Muscle layer of duodenum (tissue), 2 donors: Measurements from ENCODE around the gene PITX1.

Experiments used
- H3K27ac ChIP-seq: one replicate; pipeline ENCODE4 v1.7.0; 2013; ENCODE audit warnings: mild to moderate bottlenecking, low read length
- H3K27me3 ChIP-seq: one replicate; pipeline ENCODE4 v1.7.0; 2013; ENCODE audit warnings: low read depth, mild to moderate bottlenecking, control low read depth, low read length
- H3K36me3 ChIP-seq, 2 donors: one replicate each; pipeline ENCODE4 v1.7.0; 2013; ENCODE audit warnings: low read length in 2 of 2, control low read depth in 1 of 2, mild to moderate bottlenecking in 1 of 2; ENCODE audit not compliant: insufficient read depth in 2 of 2, control insufficient read depth in 1 of 2
- H3K4me1 ChIP-seq, 2 donors: one replicate each; pipeline ENCODE4 v1.7.0; 2013; ENCODE audit warnings: low read length in 2 of 2, mild to moderate bottlenecking in 2 of 2, control low read depth in 1 of 2, moderate library complexity in 1 of 2; ENCODE audit not compliant: insufficient read depth in 2 of 2, control insufficient read depth in 1 of 2
- H3K4me3 ChIP-seq, 2 donors: one replicate each; pipeline ENCODE4 v1.7.0; 2013; ENCODE audit warnings: low read length in 2 of 2, low read depth in 1 of 2, mild to moderate bottlenecking in 1 of 2
- H3K9me3 ChIP-seq, 2 donors: one replicate each; pipeline ENCODE4 v1.7.0; 2013; ENCODE audit warnings: low read length in 2 of 2, control low read depth in 1 of 2, mild to moderate bottlenecking in 1 of 2; ENCODE audit not compliant: control insufficient read depth in 1 of 2
- donor health status: healthy.

Gene PITX1

GRCh38 chr5:135060021-135060420, 26.0 kb upstream of the PITX1 start:
- Histone ChIP-seq H3K9me3 (no peaks in the 10 kb centered on the region), H3K4me1 (no peaks in the 10 kb centered on the region), H3K4me3 (no peak overlapping the region), H3K36me3 (no peaks in the 10 kb centered on the region), H3K27ac (no peak overlapping the region), H3K27me3 (peaks cover 8% of the 10 kb centered on the region)

GRCh38 chr5:135059000-135059923, 25.2 kb upstream of the PITX1 start:
- H3K4me3 ChIP-seq, result no peak overlapping the region
- H3K27me3 ChIP-seq, result peaks cover 8% of the 10 kb centered on the region
- H3K36me3 ChIP-seq, result no peaks in the 10 kb centered on the region
- H3K4me1 ChIP-seq, result no peaks in the 10 kb centered on the region
- no peaks in the 10 kb centered on the region for H3K9me3 ChIP-seq
- H3K27ac ChIP-seq, result no peak overlapping the region

- Histone ChIP-seq H3K36me3 (no peaks in the 10 kb centered on the region), H3K4me1 (no peaks in the 10 kb centered on the region), H3K9me3 (no peaks in the 10 kb centered on the region), H3K4me3 (no peak overlapping the region), H3K27me3 (peaks cover 8% of the 10 kb centered on the region), H3K27ac (no peak overlapping the region)
These were observed 24.3 kb upstream of the PITX1 start for GRCh38 chr5:135058331-135058732.

- H3K4me3 ChIP-seq, result no peak overlapping the region
- no peak overlapping the region for H3K27ac ChIP-seq
- H3K27me3 ChIP-seq, result peaks cover 8% of the 10 kb centered on the region
- H3K4me1 ChIP-seq, result no peaks in the 10 kb centered on the region
- H3K9me3 ChIP-seq, result no peaks in the 10 kb centered on the region
- no peaks in the 10 kb centered on the region for H3K36me3 ChIP-seq
These were observed 23.2 kb upstream of the PITX1 start for GRCh38 chr5:135057233-135057632.

- Histone ChIP-seq H3K27me3 (peaks cover 8% of the 10 kb centered on the region), H3K9me3 (no peaks in the 10 kb centered on the region), H3K27ac (no peak overlapping the region), H3K4me1 (no peaks in the 10 kb centered on the region), H3K4me3 (no peak overlapping the region), H3K36me3 (no peaks in the 10 kb centered on the region)
These were observed 22.4 kb upstream of the PITX1 start for GRCh38 chr5:135056316-135057030.

- peaks cover 8% of the 10 kb centered on the region for H3K27me3 ChIP-seq
- H3K27ac ChIP-seq, result no peak overlapping the region
- peaks cover 0 to 1% of the 10 kb centered on the region in 2 donors for H3K4me1 ChIP-seq
- H3K9me3 ChIP-seq, result no peaks in the 10 kb centered on the region
- H3K4me3 ChIP-seq, result no peak overlapping the region
- H3K36me3 ChIP-seq, result no peaks in the 10 kb centered on the region
These were observed 21.4 kb upstream of the PITX1 start for GRCh38 chr5:135055396-135055795.

- Histone ChIP-seq H3K9me3 (no peaks in the 10 kb centered on the region), H3K27me3 (peaks cover 8% of the 10 kb centered on the region), H3K4me3 (no peak overlapping the region), H3K36me3 (no peaks in the 10 kb centered on the region), H3K4me1 (peaks cover 0 to 5% of the 10 kb centered on the region in 2 donors), H3K27ac (no peak overlapping the region)
These were observed 20.5 kb upstream of the PITX1 start for GRCh38 chr5:135054546-135054945.

- Histone ChIP-seq H3K27me3 (peaks cover 8% of the 10 kb centered on the region), H3K4me3 (no peak overlapping the region), H3K4me1 (peaks cover 0 to 5% of the 10 kb centered on the region in 2 donors), H3K9me3 (no peaks in the 10 kb centered on the region), H3K27ac (no peak overlapping the region), H3K36me3 (no peaks in the 10 kb centered on the region)
These were observed 20.0 kb upstream of the PITX1 start for GRCh38 chr5:135053989-135054388.

- H3K36me3 ChIP-seq, result no peaks in the 10 kb centered on the region
- no peak overlapping the region for H3K4me3 ChIP-seq
- no peaks in the 10 kb centered on the region for H3K9me3 ChIP-seq
- peaks cover 8% of the 10 kb centered on the region for H3K27me3 ChIP-seq
- no peak overlapping the region for H3K27ac ChIP-seq
- H3K4me1 ChIP-seq, result peaks cover 0 to 5% of the 10 kb centered on the region in 2 donors
These were observed 19.2 kb upstream of the PITX1 start for GRCh38 chr5:135053278-135053677.

GRCh38 chr5:135052511-135053145, 18.6 kb upstream of the PITX1 start:
- Histone ChIP-seq H3K4me1 (peaks cover 0 to 5% of the 10 kb centered on the region in 2 donors), H3K4me3 (no peak overlapping the region), H3K27ac (no peak overlapping the region), H3K9me3 (no peaks in the 10 kb centered on the region), H3K36me3 (no peaks in the 10 kb centered on the region), H3K27me3 (peaks cover 8% of the 10 kb centered on the region)

- Histone ChIP-seq H3K27me3 (peaks cover 4% of the 10 kb centered on the region), H3K4me1 (peaks cover 0 to 5% of the 10 kb centered on the region in 2 donors), H3K27ac (no peak overlapping the region), H3K4me3 (no peak overlapping the region), H3K36me3 (no peaks in the 10 kb centered on the region), H3K9me3 (no peaks in the 10 kb centered on the region)
These were observed 17.8 kb upstream of the PITX1 start for GRCh38 chr5:135051872-135052271.
